PC-3 (cell line): ENCODE measurements around the gene ATP23. TPM values are rescaled to one million over a fixed set of nuclear protein-coding genes. Genes with fewer than 3 reads are reported as not detected.

Source experiments
- ATAC-seq: fragments of 200-7000 bp; cut with Tn5 transposase; 2 replicates; pipeline ENCODE4 v1.9.1; 2020; ENCODE audit warnings: mild to moderate bottlenecking, moderate library complexity
- BruUV-seq: library from RNA; stranded (reverse); fragments of 400-500 nt; replicated peaks from 2 replicates; lab custom pipeline; 2021; lab: Mats Ljungman, UMichigan
- CTCF ChIA-PET: fragments of 300-600 bp; sonication (Branson Sonifier 250); formaldehyde crosslinking; loops from one replicate; lab custom pipeline; 2022; ENCODE audit warnings: antibody characterized with exemption; lab: Charles Lee
- POLR2A ChIA-PET: fragments of 300-600 bp; sonication (Branson Sonifier 250); formaldehyde crosslinking; loops from one replicate; lab custom pipeline; 2022; ENCODE audit warnings: antibody characterized with exemption; ENCODE audit not compliant: unreplicated experiment; lab: Charles Lee
- DNase-seq: peaks from one replicate; pipeline ENCODE4 v3.0.0-alpha.2; 2015
- H2AFZ ChIP-seq: fragments of 300-600 bp; sonication (generic); 2 replicates; pipeline ENCODE4 v1.6.0; 2016; ENCODE audit warnings: antibody characterized with exemption, low read length
- H3F3A ChIP-seq: fragments of 300-600 bp; sonication (generic); one replicate; pipeline ENCODE4 v1.6.0; 2017; ENCODE audit warnings: antibody characterized with exemption, low read length, control low read depth, mild to moderate bottlenecking; ENCODE audit not compliant: unreplicated experiment
- H3K27ac ChIP-seq: fragments of 300-600 bp; sonication (generic); 2 replicates; pipeline ENCODE4 v1.5.1; 2016; ENCODE audit warnings: mild to moderate bottlenecking, low read length
- H3K27me3 ChIP-seq: fragments of 300-600 bp; sonication (generic); 2 replicates; pipeline ENCODE4 v1.6.1; 2016; ENCODE audit warnings: low read length, mixed read lengths
- H3K36me3 ChIP-seq: fragments of 300-600 bp; sonication (generic); 2 replicates; pipeline ENCODE4 v1.6.1; 2016; ENCODE audit warnings: low read depth, mixed run types, low read length, mixed read lengths
- H3K4me1 ChIP-seq: fragments of 300-600 bp; sonication (generic); 2 replicates; pipeline ENCODE4 v1.5.1; 2016; ENCODE audit warnings: low read length; ENCODE audit not compliant: insufficient read depth
- H3K4me2 ChIP-seq: fragments of 300-600 bp; sonication (generic); 2 replicates; pipeline ENCODE4 v1.6.0; 2016; ENCODE audit warnings: low read length
- H3K4me3 ChIP-seq: fragments of 300-600 bp; sonication (generic); 2 replicates; pipeline ENCODE4 v1.5.1; 2016; ENCODE audit warnings: mild to moderate bottlenecking, low read length, mixed read lengths
- H3K79me2 ChIP-seq: fragments of 300-600 bp; sonication (generic); 2 replicates; pipeline ENCODE4 v1.6.1; 2017; ENCODE audit warnings: low read length, mixed read lengths
- H3K9ac ChIP-seq: fragments of 300-600 bp; sonication (generic); 2 replicates; pipeline ENCODE4 v1.6.0; 2016; ENCODE audit warnings: mild to moderate bottlenecking, low read length
- H3K9me2 ChIP-seq: fragments of 300-600 bp; sonication (generic); replicated peaks from 2 replicates; pipeline ENCODE4 v1.6.1; 2016; ENCODE audit warnings: mixed run types, low read length, mixed read lengths
- H3K9me3 ChIP-seq: fragments of 300-600 bp; sonication (generic); 2 replicates; pipeline ENCODE4 v1.6.1; 2016; ENCODE audit warnings: low read length, mixed read lengths
- H4K20me1 ChIP-seq: fragments of 300-600 bp; sonication (generic); 2 replicates; pipeline ENCODE4 v1.6.1; 2016; ENCODE audit warnings: low read length, mixed read lengths
- EZH2 ChIP-seq: fragments of 300-600 bp; sonication (generic); IDR thresholded peaks from one replicate; pipeline ENCODE4 v1.6.1; 2017; ENCODE audit warnings: antibody characterized with exemption, mild to moderate bottlenecking, low read length; ENCODE audit not compliant: unreplicated experiment
- EZH2phosphoT487 ChIP-seq: fragments of 300-600 bp; sonication (generic); IDR thresholded peaks from 2 replicates; pipeline ENCODE4 v1.6.1; 2018; ENCODE audit warnings: mild to moderate bottlenecking, antibody characterized with exemption, low read length, borderline replicate concordance
- intact Hi-C: fragments of 100-400 bp; cut with micrococcal nuclease; formaldehyde crosslinking; loops from 2 replicates; pipeline ENCODE4 v1.9.0; 2023
- total RNA-seq: library from RNA; depleted of rRNA; stranded (reverse); fragments of >200 nt; gene quantifications from 2 replicates; pipeline ENCODE4 v1.2.3, GENCODE V29; 2014
- TF ChIP-seq, protein P1 (sequence below): fragments of 300-600 bp; sonication (generic); conservative IDR thresholded peaks from 2 replicates; pipeline ENCODE4 v1.5.1; 2017; ENCODE audit warnings: antibody characterized with exemption, low read depth, mild to moderate bottlenecking, low read length

Gene ATP23
- total RNA-seq, 1 experiment from 2014 or later, result 19.4 TPM

DNA sequence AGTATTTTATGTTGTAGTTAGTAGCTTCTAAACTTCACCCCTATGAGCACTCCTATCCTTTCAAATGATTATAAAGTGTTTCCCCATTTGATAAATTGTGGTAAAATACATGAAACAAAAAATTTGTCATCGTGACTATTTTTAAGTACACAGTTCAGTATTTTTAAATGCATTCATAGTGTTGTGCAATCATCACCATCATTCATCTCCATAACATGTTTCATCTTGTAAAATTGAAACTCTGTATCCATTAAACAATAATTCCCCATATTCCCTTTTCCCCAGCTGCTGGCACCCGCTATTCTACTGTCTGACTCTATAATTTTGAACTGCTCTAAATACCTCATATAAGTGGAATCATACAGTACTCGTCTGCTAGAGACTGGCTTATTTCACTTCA is 52.5 kb downstream of the ATP23 start:
- no peak for DNase-seq

DNA sequence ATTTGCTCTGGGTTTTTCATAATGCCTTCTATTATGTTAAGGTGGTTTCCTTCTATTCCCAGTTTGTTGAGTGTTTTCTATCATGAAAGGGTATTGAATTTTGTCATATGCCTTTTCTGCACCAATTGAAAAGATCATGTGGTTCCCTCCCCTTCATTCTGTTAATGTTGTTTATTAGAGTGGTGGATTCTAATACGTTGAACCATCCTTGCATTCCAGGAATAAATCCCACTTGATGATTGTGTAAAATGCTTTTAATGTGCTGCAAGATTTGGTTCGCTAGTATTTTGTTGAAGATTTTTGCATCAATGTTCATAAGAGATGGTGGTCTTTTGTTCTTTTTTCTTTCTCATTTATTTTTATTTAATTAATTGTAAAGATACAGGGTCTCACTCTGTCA is 55.2 kb downstream of the ATP23 start:
- no peaks in the 10 kb centered on the region for H3K79me2 ChIP-seq
- H3K36me3 ChIP-seq, result no peaks in the 10 kb centered on the region
- no peaks in the 10 kb centered on the region for H3K27me3 ChIP-seq
- no peaks in the 10 kb centered on the region for H4K20me1 ChIP-seq
- H3K9me2 ChIP-seq, result no peaks in the 10 kb centered on the region
- TF ChIP-seq EZH2phosphoT487 (no peak), EZH2 (no peak)
- TF ChIP-seq, protein P1, sequence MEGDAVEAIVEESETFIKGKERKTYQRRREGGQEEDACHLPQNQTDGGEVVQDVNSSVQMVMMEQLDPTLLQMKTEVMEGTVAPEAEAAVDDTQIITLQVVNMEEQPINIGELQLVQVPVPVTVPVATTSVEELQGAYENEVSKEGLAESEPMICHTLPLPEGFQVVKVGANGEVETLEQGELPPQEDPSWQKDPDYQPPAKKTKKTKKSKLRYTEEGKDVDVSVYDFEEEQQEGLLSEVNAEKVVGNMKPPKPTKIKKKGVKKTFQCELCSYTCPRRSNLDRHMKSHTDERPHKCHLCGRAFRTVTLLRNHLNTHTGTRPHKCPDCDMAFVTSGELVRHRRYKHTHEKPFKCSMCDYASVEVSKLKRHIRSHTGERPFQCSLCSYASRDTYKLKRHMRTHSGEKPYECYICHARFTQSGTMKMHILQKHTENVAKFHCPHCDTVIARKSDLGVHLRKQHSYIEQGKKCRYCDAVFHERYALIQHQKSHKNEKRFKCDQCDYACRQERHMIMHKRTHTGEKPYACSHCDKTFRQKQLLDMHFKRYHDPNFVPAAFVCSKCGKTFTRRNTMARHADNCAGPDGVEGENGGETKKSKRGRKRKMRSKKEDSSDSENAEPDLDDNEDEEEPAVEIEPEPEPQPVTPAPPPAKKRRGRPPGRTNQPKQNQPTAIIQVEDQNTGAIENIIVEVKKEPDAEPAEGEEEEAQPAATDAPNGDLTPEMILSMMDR, result no peak
- DNase-seq (no peak), ATAC-seq (no peak)
- CTCF ChIA-PET, result no interaction called here
- H3F3A ChIP-seq, result no peaks in the 10 kb centered on the region
- POLR2A ChIA-PET, result no interaction called here
- peaks cover 23% of the 10 kb centered on the region for H3K9me3 ChIP-seq
- H3K4me2 ChIP-seq, result no peak overlapping the region
- no peak overlapping the region for H3K27ac ChIP-seq
- H3K4me3 ChIP-seq, result no peak overlapping the region
- H2AFZ ChIP-seq, result no peak overlapping the region
- intact Hi-C loops, result no loop called here
- no peak overlapping the region for H3K9ac ChIP-seq
- H3K4me1 ChIP-seq, result no peaks in the 10 kb centered on the region
- BruUV-seq, result no TSS peak

More for the DNA sequence above, 52.5 kb downstream of the ATP23 start:
- BruUV-seq, result no TSS peak
- no peak overlapping the region for H3K27ac ChIP-seq
- no peaks in the 10 kb centered on the region for H3K27me3 ChIP-seq
- no peak overlapping the region for H2AFZ ChIP-seq
- H3K4me1 ChIP-seq, result no peaks in the 10 kb centered on the region
- no peaks in the 10 kb centered on the region for H4K20me1 ChIP-seq
- no peak overlapping the region for H3K4me2 ChIP-seq
- H3K4me3 ChIP-seq, result no peak overlapping the region
- no peaks in the 10 kb centered on the region for H3F3A ChIP-seq
- intact Hi-C loops, result no loop called here
- ChIA-PET CTCF (no interaction called here), POLR2A (no interaction called here)
- H3K9me3 ChIP-seq, result peaks cover 12% of the 10 kb centered on the region
- ATAC-seq, result no peak
- H3K79me2 ChIP-seq, result no peaks in the 10 kb centered on the region
- H3K36me3 ChIP-seq, result no peaks in the 10 kb centered on the region
- H3K9ac ChIP-seq, result no peak overlapping the region
- H3K9me2 ChIP-seq, result no peaks in the 10 kb centered on the region
- TF ChIP-seq, protein P1, result no peak
- TF ChIP-seq EZH2 (no peak), EZH2phosphoT487 (no peak)

DNA sequence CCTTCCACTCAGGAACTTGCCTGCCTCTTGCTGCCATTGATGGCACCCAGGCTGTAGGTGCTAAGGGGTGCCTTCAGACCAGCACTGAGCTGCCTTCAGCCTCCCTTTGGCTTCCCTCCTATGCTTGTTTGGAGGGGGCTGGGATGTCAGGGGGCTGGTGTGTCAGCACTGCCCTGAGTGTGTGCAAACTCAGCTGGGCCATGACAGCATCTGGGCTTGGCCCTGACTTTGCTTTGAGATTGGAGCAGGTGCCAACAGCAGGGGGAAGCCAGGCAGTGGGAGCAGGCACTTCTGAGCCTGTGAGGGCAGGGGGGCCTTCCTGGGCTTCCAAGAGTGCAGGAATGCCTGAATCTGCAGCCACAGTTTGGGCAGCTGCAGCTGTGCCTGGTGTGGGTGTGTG is 56.9 kb downstream of the ATP23 start:
- POLR2A ChIA-PET, result no interaction called here
- intact Hi-C loops, result no loop called here
- Histone ChIP-seq H3K9ac (no peak overlapping the region), H3K9me2 (no peaks in the 10 kb centered on the region), H3K79me2 (no peaks in the 10 kb centered on the region), H3K4me2 (no peak overlapping the region), H3K27me3 (no peaks in the 10 kb centered on the region), H3K9me3 (peaks cover 23% of the 10 kb centered on the region), H3K4me3 (no peak overlapping the region), H2AFZ (no peak overlapping the region), H3K4me1 (no peaks in the 10 kb centered on the region), H3K36me3 (no peaks in the 10 kb centered on the region), H4K20me1 (no peaks in the 10 kb centered on the region), H3K27ac (no peak overlapping the region), H3F3A (no peaks in the 10 kb centered on the region)
- BruUV-seq, result no TSS peak
- CTCF ChIA-PET, result no interaction called here
- no peak for DNase-seq
- no peak for ATAC-seq
- TF ChIP-seq, protein P1, result no peak
- TF ChIP-seq EZH2phosphoT487, result no peak
- TF ChIP-seq EZH2, result no peak
